Progenitor cell of endocrine pancreas (in vitro differentiated cells): ENCODE measurements around the gene APLP1. TPM values are rescaled to one million over a fixed set of nuclear protein-coding genes. Genes with fewer than 3 reads are reported as not detected.
A peak's percentile ranks its signal among the peaks of the same experiment; 100 is the strongest.

Source experiments
- DNase-seq: peaks from one replicate; pipeline ENCODE4 v3.0.0; 2021; ENCODE audit warnings: low spot score; ENCODE audit not compliant: unreplicated experiment
- H3K27ac Mint-ChIP-seq: 2 replicates; pipeline ENCODE4 v1.8.0; 2021; ENCODE audit warnings: mild to moderate bottlenecking, moderate library complexity, mixed read lengths
- H3K27me3 Mint-ChIP-seq: 2 replicates; pipeline ENCODE4 v1.8.0; 2021; ENCODE audit warnings: mixed read lengths
- H3K36me3 Mint-ChIP-seq: 2 replicates; pipeline ENCODE4 v1.8.0; 2022; ENCODE audit warnings: mixed read lengths; ENCODE audit not compliant: insufficient read depth
- H3K4me1 Mint-ChIP-seq: 2 replicates; pipeline ENCODE4 v1.8.0; 2021; ENCODE audit warnings: low read depth, mixed read lengths
- H3K4me3 Mint-ChIP-seq: 2 replicates; pipeline ENCODE4 v1.8.0; 2021; ENCODE audit warnings: low read depth, mild to moderate bottlenecking, moderate library complexity, mixed read lengths
- H3K9me3 Mint-ChIP-seq: 2 replicates; pipeline ENCODE4 v1.8.0; 2021; ENCODE audit warnings: low read depth, mixed read lengths
- total RNA-seq: library from RNA; stranded (reverse); gene quantifications from 2 replicates; pipeline ENCODE4 v1.2.1, GENCODE V29; 2021
- TF ChIP-seq, protein P1 (sequence below): fragments of 200-600 bp; sonication (generic); IDR thresholded peaks from one replicate; pipeline ENCODE4 v1.5.0; 2021; ENCODE audit warnings: antibody characterized with exemption, mild to moderate bottlenecking; ENCODE audit not compliant: unreplicated experiment

APLP1 gene
- total RNA-seq, 1 donor from 2014 or later = 135 TPM

DNA sequence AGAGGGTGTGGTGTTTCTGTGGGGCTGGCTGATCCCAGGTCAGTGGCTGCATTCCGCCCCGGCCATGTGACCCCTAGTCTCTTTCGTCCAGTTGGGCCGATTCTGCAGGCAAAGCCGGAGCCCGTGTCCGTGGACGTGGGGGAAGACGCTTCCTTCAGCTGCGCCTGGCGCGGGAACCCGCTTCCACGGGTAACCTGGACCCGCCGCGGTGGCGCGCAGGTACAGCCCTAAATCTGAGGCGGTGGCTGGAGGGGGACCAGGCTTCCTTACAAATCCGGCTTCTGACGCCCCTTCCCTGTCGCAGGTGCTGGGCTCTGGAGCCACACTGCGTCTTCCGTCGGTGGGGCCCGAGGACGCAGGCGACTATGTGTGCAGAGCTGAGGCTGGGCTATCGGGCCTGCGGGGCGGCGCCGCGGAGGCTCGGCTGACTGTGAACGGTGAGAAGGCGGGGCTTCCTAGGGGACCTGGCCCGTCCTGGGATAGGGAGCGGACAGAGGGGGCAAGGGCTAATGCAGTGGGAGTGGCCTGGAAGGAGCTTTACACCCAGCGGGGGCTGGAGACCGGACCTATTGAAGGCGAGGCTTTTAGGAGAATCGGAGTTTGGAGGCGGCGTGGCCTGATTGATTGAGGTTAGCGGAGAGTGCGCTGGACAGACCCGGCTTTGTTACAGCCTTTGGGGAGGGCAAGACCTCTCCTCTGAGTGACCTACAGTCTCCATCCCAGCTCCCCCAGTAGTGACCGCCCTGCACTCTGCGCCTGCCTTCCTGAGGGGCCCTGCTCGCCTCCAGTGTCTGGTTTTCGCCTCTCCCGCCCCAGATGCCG, 7.3 kb upstream of the APLP1 start:
- peak; percentile 77 for DNase-seq
- Mint-ChIP-seq H3K27me3 (peaks cover 17% of the 10 kb centered on the region), H3K4me1 (peaks cover 35% of the 10 kb centered on the region), H3K4me3 (peak overlapping the region; percentile 71), H3K9me3 (no peaks in the 10 kb centered on the region), H3K36me3 (peaks cover 25% of the 10 kb centered on the region), H3K27ac (peak overlapping the region; percentile 90)
- TF ChIP-seq, protein P1, sequence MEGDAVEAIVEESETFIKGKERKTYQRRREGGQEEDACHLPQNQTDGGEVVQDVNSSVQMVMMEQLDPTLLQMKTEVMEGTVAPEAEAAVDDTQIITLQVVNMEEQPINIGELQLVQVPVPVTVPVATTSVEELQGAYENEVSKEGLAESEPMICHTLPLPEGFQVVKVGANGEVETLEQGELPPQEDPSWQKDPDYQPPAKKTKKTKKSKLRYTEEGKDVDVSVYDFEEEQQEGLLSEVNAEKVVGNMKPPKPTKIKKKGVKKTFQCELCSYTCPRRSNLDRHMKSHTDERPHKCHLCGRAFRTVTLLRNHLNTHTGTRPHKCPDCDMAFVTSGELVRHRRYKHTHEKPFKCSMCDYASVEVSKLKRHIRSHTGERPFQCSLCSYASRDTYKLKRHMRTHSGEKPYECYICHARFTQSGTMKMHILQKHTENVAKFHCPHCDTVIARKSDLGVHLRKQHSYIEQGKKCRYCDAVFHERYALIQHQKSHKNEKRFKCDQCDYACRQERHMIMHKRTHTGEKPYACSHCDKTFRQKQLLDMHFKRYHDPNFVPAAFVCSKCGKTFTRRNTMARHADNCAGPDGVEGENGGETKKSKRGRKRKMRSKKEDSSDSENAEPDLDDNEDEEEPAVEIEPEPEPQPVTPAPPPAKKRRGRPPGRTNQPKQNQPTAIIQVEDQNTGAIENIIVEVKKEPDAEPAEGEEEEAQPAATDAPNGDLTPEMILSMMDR = no peak

DNA sequence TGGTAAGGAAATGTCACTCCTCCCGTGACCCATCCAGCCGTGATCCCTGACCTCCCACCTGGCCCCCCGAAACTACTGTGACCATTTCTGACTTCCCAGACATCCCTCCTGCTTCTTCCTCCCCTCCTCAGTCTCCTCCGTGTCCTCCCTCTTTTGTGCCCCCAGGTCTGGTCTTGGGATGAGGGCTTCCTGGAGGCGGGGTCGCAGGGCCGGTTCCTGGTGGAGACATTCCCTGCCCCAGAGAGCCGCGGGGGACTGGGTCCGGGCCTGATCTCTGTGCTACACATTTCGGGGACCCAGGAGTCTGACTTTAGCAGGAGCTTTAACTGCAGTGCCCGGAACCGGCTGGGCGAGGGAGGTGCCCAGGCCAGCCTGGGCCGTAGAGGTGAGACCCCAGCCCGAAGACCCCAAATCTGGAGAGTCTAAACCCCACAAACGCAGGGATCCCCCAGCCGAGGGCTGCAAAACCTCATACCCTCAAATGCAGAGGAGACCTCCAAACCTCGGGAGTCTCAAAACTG, 6.7 kb upstream of the APLP1 start:
- H3K4me1 Mint-ChIP-seq = peaks cover 35% of the 10 kb centered on the region
- H3K9me3 Mint-ChIP-seq = no peaks in the 10 kb centered on the region
- peaks cover 20% of the 10 kb centered on the region for H3K27me3 Mint-ChIP-seq
- DNase-seq = no peak
- peaks cover 29% of the 10 kb centered on the region for H3K36me3 Mint-ChIP-seq
- H3K4me3 Mint-ChIP-seq = peak overlapping the region; percentile 71
- TF ChIP-seq, protein P1 = no peak
- peak overlapping the region; percentile 90 for H3K27ac Mint-ChIP-seq

DNA sequence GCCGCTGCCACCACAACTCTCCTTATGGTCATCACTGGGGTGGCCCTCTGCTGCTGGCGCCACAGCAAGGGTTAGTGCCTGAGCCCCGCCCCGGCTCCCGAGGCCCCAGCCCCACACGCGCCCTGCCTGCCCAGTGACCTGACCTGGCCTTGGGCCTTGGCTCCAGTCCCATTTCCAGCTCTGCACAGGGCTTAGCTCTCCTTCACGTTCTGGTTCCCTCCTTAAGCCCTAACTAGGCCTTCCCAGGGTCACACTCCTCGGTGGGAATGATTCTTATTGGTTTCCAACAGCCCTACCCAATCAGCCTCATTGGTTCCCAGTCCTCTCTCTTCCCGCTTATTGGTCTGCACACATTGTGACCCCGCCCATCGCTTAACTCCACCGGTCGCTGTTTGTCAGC, 5.8 kb upstream of the APLP1 start:
- no peak for DNase-seq
- Mint-ChIP-seq H3K4me1 (peaks cover 31% of the 10 kb centered on the region), H3K36me3 (peaks cover 32% of the 10 kb centered on the region), H3K27me3 (peaks cover 20% of the 10 kb centered on the region), H3K9me3 (no peaks in the 10 kb centered on the region), H3K27ac (no peak overlapping the region), H3K4me3 (no peak overlapping the region)
- TF ChIP-seq, protein P1 = no peak

DNA sequence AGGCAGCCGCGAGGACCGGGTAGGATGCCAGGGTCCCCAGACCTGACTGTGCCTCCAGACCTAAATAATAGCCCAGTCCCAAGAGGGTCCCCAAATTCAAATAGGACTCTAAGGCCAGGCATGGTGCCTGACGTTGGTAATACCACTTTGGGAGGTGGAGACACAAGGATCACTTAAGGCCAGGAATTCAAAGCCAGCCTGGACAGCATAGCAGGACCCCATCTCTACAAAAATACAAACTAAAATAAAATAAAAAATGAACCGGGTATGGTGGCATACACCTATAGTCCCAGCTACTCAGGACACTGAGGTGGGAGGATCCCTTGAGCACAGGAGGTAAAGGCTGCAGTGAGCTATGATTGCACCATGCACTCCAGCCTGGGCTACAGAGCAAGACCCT, 5.4 kb upstream of the APLP1 start:
- Mint-ChIP-seq H3K27ac (no peak overlapping the region), H3K27me3 (peaks cover 16% of the 10 kb centered on the region), H3K9me3 (no peaks in the 10 kb centered on the region), H3K4me3 (no peak overlapping the region), H3K4me1 (peaks cover 29% of the 10 kb centered on the region), H3K36me3 (peaks cover 30% of the 10 kb centered on the region)
- no peak for DNase-seq
- TF ChIP-seq, protein P1 = no peak

DNA sequence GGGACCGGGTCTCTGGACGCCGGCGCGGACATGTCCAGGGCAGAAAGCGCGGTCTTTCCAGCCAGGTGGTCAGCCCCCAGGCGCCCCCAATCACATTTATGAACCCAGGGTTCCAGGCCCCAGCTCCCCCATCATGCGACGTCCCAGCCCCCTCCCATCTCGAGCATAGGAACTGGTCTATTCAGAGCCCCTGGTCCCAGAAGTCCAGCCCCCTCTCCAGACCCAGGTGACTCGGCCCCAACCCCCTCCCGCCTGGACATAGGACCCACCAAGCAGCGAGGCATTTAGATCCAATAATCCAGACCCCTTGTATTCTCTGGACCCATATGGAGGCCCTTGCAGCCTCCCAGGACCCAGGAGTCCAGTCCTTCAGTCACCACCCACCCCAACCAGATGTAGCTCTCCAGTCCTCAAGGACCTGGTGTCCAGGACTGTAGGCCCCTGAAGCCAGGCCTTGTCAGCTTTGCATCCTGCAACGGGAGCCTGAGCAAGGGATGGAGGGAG, 501 bp downstream of the APLP1 start:
- H3K27me3 Mint-ChIP-seq = peaks cover 5% of the 10 kb centered on the region
- H3K36me3 Mint-ChIP-seq = peaks cover 20% of the 10 kb centered on the region
- H3K9me3 Mint-ChIP-seq = no peaks in the 10 kb centered on the region
- no peak for DNase-seq
- H3K4me1 Mint-ChIP-seq = peaks cover 11% of the 10 kb centered on the region
- peak overlapping the region; percentile 64 for H3K27ac Mint-ChIP-seq
- TF ChIP-seq, protein P1 = no peak
- peak overlapping the region; percentile 75 for H3K4me3 Mint-ChIP-seq
